ENCODE data around the gene WASF3.

Gene WASF3

GRCh38 chr13:26685606-26686005 is 128.1 kb downstream of the WASF3 start:
- DNase-seq (ENCODE audit: low spot score), result no peak

- DNase-seq (ENCODE audit: low spot score), result no peak
Measured at GRCh38 chr13:26686285-26686684, 128.8 kb downstream of the WASF3 start.

- no peak for DNase-seq (ENCODE audit: low spot score)
Measured at GRCh38 chr13:26688286-26688685, 130.8 kb downstream of the WASF3 start.

- DNase-seq (ENCODE audit: low spot score), result no peak
Measured at GRCh38 chr13:26688980-26689379, 131.5 kb downstream of the WASF3 start.

GRCh38 chr13:26693749-26694463 is 136.4 kb downstream of the WASF3 start:
- DNase-seq (ENCODE audit: low spot score), result no peak

- no peak for DNase-seq (ENCODE audit: low spot score)
Measured at GRCh38 chr13:26694609-26695359, 137.3 kb downstream of the WASF3 start.

GRCh38 chr13:26695360-26695705 is 137.8 kb downstream of the WASF3 start:
- DNase-seq (ENCODE audit: low spot score), result no peak

- DNase-seq (ENCODE audit: low spot score), result no peak
Measured at GRCh38 chr13:26695891-26696311, 138.4 kb downstream of the WASF3 start.

- DNase-seq (ENCODE audit: low spot score), result no peak
Measured at GRCh38 chr13:26697069-26697955, 139.8 kb downstream of the WASF3 start.

GRCh38 chr13:26698392-26699196 is 141.1 kb downstream of the WASF3 start:
- peak; percentile 89 for DNase-seq (ENCODE audit: low spot score)

GRCh38 chr13:26699197-26699490 is 141.7 kb downstream of the WASF3 start:
- no peak for DNase-seq (ENCODE audit: low spot score)

- no peak for DNase-seq (ENCODE audit: low spot score)
Measured at GRCh38 chr13:26705536-26705935, 148.1 kb downstream of the WASF3 start.

- DNase-seq (ENCODE audit: low spot score), result no peak
Measured at GRCh38 chr13:26706381-26706780, 148.9 kb downstream of the WASF3 start.

GRCh38 chr13:26707122-26708006 is 149.9 kb downstream of the WASF3 start:
- DNase-seq (ENCODE audit: low spot score), result peak; percentile 79

- no peak for DNase-seq (ENCODE audit: low spot score)
Measured at GRCh38 chr13:26708007-26708297, 150.5 kb downstream of the WASF3 start.

- no peak for DNase-seq (ENCODE audit: low spot score)
Measured at GRCh38 chr13:26709461-26709860, 152.0 kb downstream of the WASF3 start.

GRCh38 chr13:26710166-26710565 is 152.7 kb downstream of the WASF3 start:
- DNase-seq (ENCODE audit: low spot score), result no peak

GRCh38 chr13:26711211-26711610 is 153.7 kb downstream of the WASF3 start:
- DNase-seq (ENCODE audit: low spot score), result no peak

GRCh38 chr13:26713341-26713740 is 155.9 kb downstream of the WASF3 start:
- no peak for DNase-seq (ENCODE audit: low spot score)

- DNase-seq (ENCODE audit: low spot score), result no peak
Measured at GRCh38 chr13:26716984-26717383, 159.5 kb downstream of the WASF3 start.

- no peak for DNase-seq (ENCODE audit: low spot score)
Measured at GRCh38 chr13:26718146-26718545, 160.7 kb downstream of the WASF3 start.
